Sigmoid colon (tissue), 7 donors: Measurements from ENCODE around the gene MOB3B. TPM values are rescaled to one million over a fixed set of nuclear protein-coding genes. Genes with fewer than 3 reads are reported as not detected.
"Not testable (repeated sequence)": the region's sequence is repeated elsewhere in the genome, so short reads cannot be mapped to it uniquely, and the experiment has no call there.

Experiments used
- DNase-seq: peaks from one replicate; pipeline ENCODE4 v3.0.0-alpha.2; 2019
- H3K27ac ChIP-seq, 4 donors: fragments of 200-600 bp; sonication (generic); one replicate each; pipeline ENCODE4 v1.5.1; 2016 to 2019; ENCODE audit warnings: mild to moderate bottlenecking in 1 of 4
- H3K27me3 ChIP-seq, 3 donors: fragments of 200-600 bp; sonication (generic); one replicate each; pipeline ENCODE4 v1.5.1; 2019; ENCODE audit warnings: mild to moderate bottlenecking in 1 of 3
- H3K36me3 ChIP-seq, 4 donors: fragments of 200-600 bp; sonication (generic); one replicate each; pipeline ENCODE4 v1.5.1; 2016 to 2019
- H3K4me1 ChIP-seq, 4 donors: fragments of 200-600 bp; sonication (generic); one replicate each; pipeline ENCODE4 v1.5.1; 2017 to 2019
- H3K4me3 ChIP-seq, 4 donors: fragments of 200-600 bp; sonication (generic); one replicate each; pipeline ENCODE4 v1.5.1; 2017 to 2019; ENCODE audit warnings: mild to moderate bottlenecking in 2 of 4, moderate library complexity in 1 of 4
- H3K9me3 ChIP-seq, 4 donors: fragments of 200-600 bp in 3 of 4; sonication (generic) in 3 of 4; one replicate each; pipeline versions ENCODE4 v1.5.1 to v1.6.1; 2013 to 2019
- EP300 ChIP-seq, 4 donors: sonication (generic); formaldehyde crosslinking; IDR thresholded peaks; one replicate each; pipeline ENCODE4 v1.6.1; 2017; ENCODE audit warnings: antibody characterized with exemption in 4 of 4
- POLR2A ChIP-seq, 2 donors: fragments of 450-650 bp; IDR thresholded peaks; one replicate each; pipeline ENCODE4 v1.6.1; 2016; ENCODE audit warnings: antibody characterized with exemption in 2 of 2, mild to moderate bottlenecking in 2 of 2, moderate library complexity in 2 of 2
- POLR2AphosphoS5 ChIP-seq, 4 donors: sonication (generic); formaldehyde crosslinking; IDR thresholded peaks; one replicate each; pipeline ENCODE4 v1.6.1; 2017; ENCODE audit warnings: antibody characterized with exemption in 4 of 4
- WGBS, 2 donors: extraction: QIAGEN DNeasy Blood & Tissue Kit; methylation state at CpG; one replicate each; pipeline ENCODE4 v1.1.7; 2013; 5-methylcytosine and 5-hydroxymethylcytosine counted together
- intact Hi-C: fragments of 100-400 bp; cut with DNase I; formaldehyde crosslinking; loops from one replicate; pipeline ENCODE4 v1.15.1; 2023
- polyA plus RNA-seq, 3 donors: library from polyadenylated mRNA; stranded (reverse); fragments of 200-250 nt; gene quantifications; one replicate each; pipeline ENCODE4 v1.2.3, GENCODE V29; 2013
- total RNA-seq, 4 donors: library from RNA; depleted of rRNA; stranded (reverse); fragments of >200 nt; gene quantifications; one replicate each; pipeline ENCODE4 v1.1.0, GENCODE V29; 2016
- TF ChIP-seq, protein P1 (sequence below), 4 experiments: fragments of 450-650 bp in 3 of 4; fragments of 200-600 bp in 1 of 4; IDR thresholded peaks; one replicate each; pipeline ENCODE4 v1.5.1; 2016 to 2019; ENCODE audit warnings: antibody characterized with exemption in 4 of 4, mild to moderate bottlenecking in 3 of 4, moderate library complexity in 2 of 4
- donor health status: healthy with polysubstance abuse.
- donor health status: Bipolar disorder and iron deficiency.
- donor health status: healthy.

The MOB3B gene
- total and polyA plus RNA-seq, 7 donors, result 6.9 to 23.4 (median 16.1) TPM

DNA sequence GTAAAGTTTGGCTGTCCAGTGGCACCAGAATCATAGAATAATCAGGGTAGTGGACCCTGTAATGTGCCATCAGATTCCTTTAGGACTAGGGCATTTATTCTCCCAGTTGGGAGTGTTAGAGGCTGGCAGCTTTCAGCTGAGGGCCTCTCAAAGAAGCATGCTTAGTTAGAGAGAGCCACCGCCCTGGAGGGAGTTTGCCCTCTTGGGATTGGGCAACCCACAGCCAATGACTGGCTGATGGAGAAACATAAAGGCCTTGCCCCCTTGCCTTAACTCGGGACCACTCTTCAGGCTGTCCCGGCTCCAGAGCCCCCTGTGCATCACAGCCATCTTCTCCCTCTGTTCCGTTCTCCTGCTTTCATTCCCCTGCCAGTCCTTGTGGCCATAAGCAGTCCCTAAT lies 26.0 kb downstream of the MOB3B start:
- Histone ChIP-seq H3K4me1 (no peaks in the 10 kb centered on the region), H3K4me3 (no peak overlapping the region), H3K36me3 (no peaks in the 10 kb centered on the region), H3K27me3 (no peaks in the 10 kb centered on the region), H3K27ac (no peak overlapping the region), H3K9me3 (no peaks in the 10 kb centered on the region)
- 93% methylated on average over 4 of the region's 4 CpGs for WGBS, 2 donors
- intact Hi-C loops, result no loop called here
- TF ChIP-seq, protein P1, sequence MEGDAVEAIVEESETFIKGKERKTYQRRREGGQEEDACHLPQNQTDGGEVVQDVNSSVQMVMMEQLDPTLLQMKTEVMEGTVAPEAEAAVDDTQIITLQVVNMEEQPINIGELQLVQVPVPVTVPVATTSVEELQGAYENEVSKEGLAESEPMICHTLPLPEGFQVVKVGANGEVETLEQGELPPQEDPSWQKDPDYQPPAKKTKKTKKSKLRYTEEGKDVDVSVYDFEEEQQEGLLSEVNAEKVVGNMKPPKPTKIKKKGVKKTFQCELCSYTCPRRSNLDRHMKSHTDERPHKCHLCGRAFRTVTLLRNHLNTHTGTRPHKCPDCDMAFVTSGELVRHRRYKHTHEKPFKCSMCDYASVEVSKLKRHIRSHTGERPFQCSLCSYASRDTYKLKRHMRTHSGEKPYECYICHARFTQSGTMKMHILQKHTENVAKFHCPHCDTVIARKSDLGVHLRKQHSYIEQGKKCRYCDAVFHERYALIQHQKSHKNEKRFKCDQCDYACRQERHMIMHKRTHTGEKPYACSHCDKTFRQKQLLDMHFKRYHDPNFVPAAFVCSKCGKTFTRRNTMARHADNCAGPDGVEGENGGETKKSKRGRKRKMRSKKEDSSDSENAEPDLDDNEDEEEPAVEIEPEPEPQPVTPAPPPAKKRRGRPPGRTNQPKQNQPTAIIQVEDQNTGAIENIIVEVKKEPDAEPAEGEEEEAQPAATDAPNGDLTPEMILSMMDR (IDR thresholded peaks at IDR 0.05), result no peak
- no peak for TF ChIP-seq POLR2AphosphoS5 (IDR thresholded peaks at IDR 0.05)
- TF ChIP-seq EP300 (IDR thresholded peaks at IDR 0.05), result no peak
- TF ChIP-seq POLR2A (IDR thresholded peaks at IDR 0.05), result no peak
- no peak for DNase-seq

DNA sequence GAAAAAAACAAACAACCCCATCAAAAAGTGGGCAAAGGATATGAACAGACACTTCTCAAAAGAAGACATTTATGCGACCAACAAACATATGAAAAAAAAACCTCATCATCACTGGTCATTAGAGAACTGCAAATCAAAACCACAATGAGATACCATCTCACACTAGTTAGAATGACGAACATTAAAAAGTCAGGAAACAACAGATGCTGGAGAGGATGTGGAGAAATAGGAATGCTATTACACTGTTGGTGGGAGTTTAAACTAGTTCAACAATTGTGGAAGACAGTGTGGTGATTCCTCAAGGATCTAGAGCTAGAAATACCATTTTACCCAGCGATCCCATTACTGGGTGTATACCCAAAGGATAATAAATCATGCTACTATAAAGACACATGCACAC lies 28.7 kb downstream of the MOB3B start:
- H3K4me1 ChIP-seq, result peaks cover 0 to 13% (median 9%) of the 10 kb centered on the region in 4 donors
- H3K9me3 ChIP-seq, intact Hi-C loops, DNase-seq, H3K36me3 ChIP-seq, H3K4me3 ChIP-seq, H3K27me3 ChIP-seq, H3K27ac ChIP-seq: not testable (repeated sequence)
- WGBS, 2 donors, result 93 to 95% methylated on average over 3 of the region's 3 CpGs

DNA sequence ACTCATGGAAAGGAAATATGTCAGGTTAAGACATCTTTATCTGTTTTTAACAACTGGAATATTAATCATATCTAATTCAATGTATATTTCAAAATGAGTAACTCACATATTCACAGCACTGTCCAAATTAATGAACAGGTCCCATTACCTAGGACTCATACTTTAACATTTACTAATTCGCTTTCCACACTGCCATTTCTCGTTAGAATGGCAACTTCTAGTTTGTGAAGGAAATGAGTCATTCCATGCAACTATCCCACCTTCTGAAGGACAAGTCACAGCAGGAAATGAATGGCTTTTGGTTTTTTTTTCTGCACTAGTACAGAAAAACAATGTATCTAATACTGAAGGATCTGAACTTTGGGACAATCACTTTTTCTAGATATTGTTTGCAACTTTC lies 30.2 kb downstream of the MOB3B start:
- TF ChIP-seq EP300 (IDR thresholded peaks at IDR 0.05), result no peak
- TF ChIP-seq POLR2AphosphoS5 (IDR thresholded peaks at IDR 0.05), result peak in 1 of 4 donors; percentile 31
- intact Hi-C loops, result no loop called here
- Histone ChIP-seq H3K27me3 (no peaks in the 10 kb centered on the region), H3K36me3 (no peaks in the 10 kb centered on the region), H3K9me3 (no peaks in the 10 kb centered on the region), H3K27ac (no peak overlapping the region), H3K4me1 (peaks cover 0 to 18% (median 11%) of the 10 kb centered on the region in 4 donors), H3K4me3 (no peak overlapping the region)
- DNase-seq, result no peak
- 34 to 60% methylated on average over 2 of the region's 2 CpGs for WGBS, 2 donors

DNA sequence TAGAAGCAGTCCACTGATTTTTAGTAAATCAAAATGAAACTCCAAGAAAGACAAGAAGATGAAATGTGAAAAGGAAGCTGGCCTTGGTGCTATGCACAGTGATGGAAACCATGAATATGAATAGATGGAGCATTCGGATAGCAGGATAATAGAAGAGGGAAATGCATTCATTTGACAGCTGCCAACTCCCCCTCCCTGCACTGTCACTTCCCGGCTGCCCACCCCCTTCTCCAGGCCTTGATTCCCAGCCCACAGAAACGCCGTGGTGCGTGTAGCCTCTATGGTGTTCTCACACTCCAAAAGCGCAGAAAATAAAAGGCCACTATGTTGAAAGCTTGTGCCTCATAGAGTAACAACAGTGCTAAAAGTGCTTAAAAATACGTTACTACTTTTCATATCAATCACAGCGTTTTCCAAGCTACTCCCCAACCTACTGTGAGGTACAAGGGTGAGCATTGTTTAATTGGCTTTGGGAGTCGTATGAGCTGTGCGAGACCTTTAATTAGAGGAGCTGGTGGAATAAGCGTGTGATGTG lies 31.7 kb downstream of the MOB3B start:
- H3K27ac ChIP-seq, result no peak overlapping the region
- peaks cover 0 to 18% (median 11%) of the 10 kb centered on the region in 4 donors for H3K4me1 ChIP-seq
- H3K27me3 ChIP-seq, result no peaks in the 10 kb centered on the region
- no peak for DNase-seq
- TF ChIP-seq, protein P1 (IDR thresholded peaks at IDR 0.05), result no peak
- TF ChIP-seq POLR2AphosphoS5 (IDR thresholded peaks at IDR 0.05) (no peak), POLR2A (IDR thresholded peaks at IDR 0.05) (no peak), EP300 (IDR thresholded peaks at IDR 0.05) (no peak)
- H3K9me3 ChIP-seq, result no peaks in the 10 kb centered on the region
- no peaks in the 10 kb centered on the region for H3K36me3 ChIP-seq
- WGBS, 2 donors, result 89 to 90% methylated on average over 11 of the region's 11 CpGs
- H3K4me3 ChIP-seq, result no peak overlapping the region
- intact Hi-C loops, result no loop called here

DNA sequence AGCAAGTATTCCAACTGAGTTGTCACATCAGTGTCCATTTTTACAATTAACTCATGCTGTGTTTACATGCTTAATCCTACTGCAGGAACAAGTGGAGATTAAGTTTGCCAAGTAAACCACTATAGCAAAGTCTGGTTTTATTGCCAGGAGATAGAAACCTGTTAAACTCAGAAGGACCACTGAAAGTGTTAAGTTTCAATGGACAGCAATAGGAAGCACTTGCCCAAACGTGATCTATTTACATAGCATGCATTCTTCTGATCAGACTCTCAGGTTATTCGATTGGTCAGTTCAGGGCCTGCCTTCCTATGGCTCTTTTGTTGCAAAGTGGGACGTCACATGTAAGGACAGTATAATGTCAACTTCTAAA lies 33.5 kb downstream of the MOB3B start:
- WGBS, 2 donors, result 60 to 73% methylated on average over 3 of the region's 3 CpGs
- no peak overlapping the region for H3K27ac ChIP-seq
- no peaks in the 10 kb centered on the region for H3K9me3 ChIP-seq
- peaks cover 0 to 18% (median 11%) of the 10 kb centered on the region in 4 donors for H3K4me1 ChIP-seq
- intact Hi-C loops, result no loop called here
- DNase-seq, result no peak
- no peaks in the 10 kb centered on the region for H3K27me3 ChIP-seq
- no peak for TF ChIP-seq EP300 (IDR thresholded peaks at IDR 0.05)
- no peak for TF ChIP-seq POLR2A (IDR thresholded peaks at IDR 0.05)
- no peak for TF ChIP-seq POLR2AphosphoS5 (IDR thresholded peaks at IDR 0.05)
- TF ChIP-seq, protein P1 (IDR thresholded peaks at IDR 0.05), result no peak
- no peaks in the 10 kb centered on the region for H3K36me3 ChIP-seq
- no peak overlapping the region for H3K4me3 ChIP-seq

DNA sequence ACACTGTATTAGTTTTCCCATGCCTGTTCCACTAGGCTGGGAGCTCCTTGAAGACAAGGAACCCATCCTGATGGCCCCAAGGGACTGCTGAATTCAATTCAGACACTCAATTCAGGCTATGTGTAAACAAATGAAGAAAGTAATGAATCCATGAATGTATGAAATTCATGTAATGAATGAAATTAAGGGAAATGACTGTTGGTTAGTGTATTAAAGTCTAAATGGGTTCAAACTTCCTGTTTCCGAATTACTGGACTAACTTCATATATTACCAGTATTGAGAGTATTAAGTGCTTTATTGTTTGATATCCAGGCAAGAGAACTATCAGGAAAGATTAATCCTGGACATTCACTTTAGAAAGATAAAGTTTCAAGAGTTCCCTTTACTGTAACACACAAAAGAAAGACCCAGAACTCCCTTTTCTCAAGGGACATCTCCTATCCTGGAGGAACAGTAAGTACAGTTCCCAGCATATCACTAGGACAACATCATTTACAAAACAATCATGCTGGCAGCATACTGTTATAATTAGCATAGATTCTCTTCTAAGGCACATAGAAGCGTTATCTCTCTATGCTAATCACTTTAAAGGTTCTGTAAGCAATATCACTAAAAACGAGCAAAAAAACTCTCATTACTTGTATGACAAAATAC lies 34.0 kb downstream of the MOB3B start:
- Histone ChIP-seq H3K27ac (no peak overlapping the region), H3K4me3 (no peak overlapping the region), H3K36me3 (no peaks in the 10 kb centered on the region), H3K27me3 (no peaks in the 10 kb centered on the region), H3K9me3 (no peaks in the 10 kb centered on the region), H3K4me1 (peaks cover 0 to 18% (median 11%) of the 10 kb centered on the region in 4 donors)
- 79 to 80% methylated on average over 3 of the region's 3 CpGs for WGBS, 2 donors
- DNase-seq, result no peak
- TF ChIP-seq, protein P1 (IDR thresholded peaks at IDR 0.05), result no peak
- TF ChIP-seq POLR2A (IDR thresholded peaks at IDR 0.05), result no peak
- TF ChIP-seq POLR2AphosphoS5 (IDR thresholded peaks at IDR 0.05), result no peak
- no peak for TF ChIP-seq EP300 (IDR thresholded peaks at IDR 0.05)
- intact Hi-C loops, result no loop called here
